ENCODE measurements around the gene ST6GALNAC3.

Gene ST6GALNAC3

DNA sequence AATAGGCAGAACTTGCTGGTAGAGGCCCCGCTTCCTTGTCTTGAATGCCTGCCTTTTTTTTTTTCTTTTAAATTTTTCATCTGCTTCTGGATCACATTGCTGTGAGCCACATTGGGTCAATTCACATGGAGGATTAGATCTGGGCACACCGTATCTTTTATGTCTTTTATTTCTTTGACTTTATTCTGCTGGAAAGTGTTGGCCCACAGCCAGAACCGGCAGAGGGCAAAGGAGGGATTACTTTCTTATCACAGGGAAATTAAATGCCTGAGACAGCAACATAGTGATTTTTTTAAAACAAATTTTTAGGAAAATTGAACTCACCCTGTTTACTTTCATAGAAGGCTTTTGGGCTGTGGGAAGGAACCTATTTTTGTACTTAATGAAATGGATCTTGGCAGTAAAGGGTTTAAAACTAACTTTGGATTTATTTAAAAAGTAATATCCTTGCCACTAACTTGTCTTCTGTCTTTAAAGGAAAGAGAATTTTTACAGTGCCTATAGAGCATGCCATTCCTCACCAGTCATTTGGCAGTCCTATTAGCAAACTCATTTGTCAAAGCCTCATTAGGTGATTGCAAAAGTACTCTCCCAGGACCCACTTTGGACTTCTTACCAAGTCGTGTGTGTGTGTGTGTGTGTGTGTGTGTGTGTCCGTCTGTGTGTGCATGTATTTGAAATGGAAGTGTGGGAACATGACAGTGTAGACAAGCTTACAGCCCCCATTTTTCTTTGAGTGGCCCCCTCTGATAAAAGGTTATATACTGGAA lies 68.4 kb downstream of the ST6GALNAC3 start:
- no peak for DNase-seq (ENCODE audit: extremely low spot score)
- CTCF ChIA-PET: no interaction called here
- no peak for TF ChIP-seq HDGF (IDR thresholded peaks at IDR 0.05; ENCODE audit: borderline replicate concordance)
- no peak for TF ChIP-seq ZNF384 (IDR thresholded peaks at IDR 0.05)
- TF ChIP-seq ELF4 (IDR thresholded peaks at IDR 0.05): no peak
- no peak for TF ChIP-seq SUZ12 (IDR thresholded peaks at IDR 0.05)
- no peak for TF ChIP-seq ARNT (IDR thresholded peaks at IDR 0.05)
- TF ChIP-seq NFRKB (IDR thresholded peaks at IDR 0.05): no peak
- no peak for TF ChIP-seq FOXM1 (IDR thresholded peaks at IDR 0.05; ENCODE audit: borderline replicate concordance)
- TF ChIP-seq, protein P1, sequence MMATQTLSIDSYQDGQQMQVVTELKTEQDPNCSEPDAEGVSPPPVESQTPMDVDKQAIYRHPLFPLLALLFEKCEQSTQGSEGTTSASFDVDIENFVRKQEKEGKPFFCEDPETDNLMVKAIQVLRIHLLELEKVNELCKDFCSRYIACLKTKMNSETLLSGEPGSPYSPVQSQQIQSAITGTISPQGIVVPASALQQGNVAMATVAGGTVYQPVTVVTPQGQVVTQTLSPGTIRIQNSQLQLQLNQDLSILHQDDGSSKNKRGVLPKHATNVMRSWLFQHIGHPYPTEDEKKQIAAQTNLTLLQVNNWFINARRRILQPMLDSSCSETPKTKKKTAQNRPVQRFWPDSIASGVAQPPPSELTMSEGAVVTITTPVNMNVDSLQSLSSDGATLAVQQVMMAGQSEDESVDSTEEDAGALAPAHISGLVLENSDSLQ (IDR thresholded peaks at IDR 0.05): no peak
- TF ChIP-seq FOXK2 (IDR thresholded peaks at IDR 0.05): no peak
- TF ChIP-seq TARDBP (IDR thresholded peaks at IDR 0.05): no peak
- no peak for TF ChIP-seq L3MBTL2 (conservative IDR thresholded peaks at IDR 0.05)
- no peak for TF ChIP-seq FOXA1 (IDR thresholded peaks at IDR 0.05)
- no peak for TF ChIP-seq BHLHE40 (IDR thresholded peaks at IDR 0.05; ENCODE audit: borderline replicate concordance)
- no peak for TF ChIP-seq SP1 (IDR thresholded peaks at IDR 0.05)
- no peak for TF ChIP-seq CTBP1 (IDR thresholded peaks at IDR 0.05; ENCODE audit: borderline replicate concordance)
- TF ChIP-seq LEF1 (IDR thresholded peaks at IDR 0.05; ENCODE audit: borderline replicate concordance): no peak
- POLR2A ChIA-PET: no interaction called here

DNA sequence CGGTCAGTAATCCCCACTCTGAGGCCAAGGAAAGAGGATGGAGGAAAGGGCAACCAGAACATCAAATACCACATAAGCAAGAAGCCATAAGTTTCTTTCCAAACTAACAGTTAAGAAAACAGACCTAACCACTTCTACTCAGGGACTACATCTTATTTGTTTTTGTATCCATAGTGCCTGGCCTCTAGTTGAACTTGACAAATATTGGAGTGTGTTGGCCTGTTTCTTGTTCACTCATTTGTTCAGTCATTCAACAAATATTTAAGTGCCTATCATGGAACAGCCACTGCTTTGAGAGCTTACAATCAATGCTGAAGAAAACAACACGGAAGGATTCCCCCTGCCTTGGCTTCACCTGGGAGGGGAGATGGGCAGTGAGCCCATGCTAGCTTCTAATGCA lies 69.7 kb downstream of the ST6GALNAC3 start:
- ChIA-PET POLR2A (no interaction called here), CTCF (no interaction called here)
- DNase-seq (ENCODE audit: extremely low spot score): no peak
- TF ChIP-seq NFRKB (IDR thresholded peaks at IDR 0.05) (no peak), ELF4 (IDR thresholded peaks at IDR 0.05) (no peak), ZNF384 (IDR thresholded peaks at IDR 0.05) (no peak), SUZ12 (IDR thresholded peaks at IDR 0.05) (no peak), TARDBP (IDR thresholded peaks at IDR 0.05) (no peak), HDGF (IDR thresholded peaks at IDR 0.05; ENCODE audit: borderline replicate concordance) (no peak), ARNT (IDR thresholded peaks at IDR 0.05) (no peak), FOXK2 (IDR thresholded peaks at IDR 0.05) (no peak), CTBP1 (IDR thresholded peaks at IDR 0.05; ENCODE audit: borderline replicate concordance) (no peak), SP1 (IDR thresholded peaks at IDR 0.05) (no peak), FOXM1 (IDR thresholded peaks at IDR 0.05; ENCODE audit: borderline replicate concordance) (no peak), FOXA1 (IDR thresholded peaks at IDR 0.05) (no peak), LEF1 (IDR thresholded peaks at IDR 0.05; ENCODE audit: borderline replicate concordance) (no peak), BHLHE40 (IDR thresholded peaks at IDR 0.05; ENCODE audit: borderline replicate concordance) (no peak), L3MBTL2 (conservative IDR thresholded peaks at IDR 0.05) (no peak)
- TF ChIP-seq, protein P1 (IDR thresholded peaks at IDR 0.05): no peak

DNA sequence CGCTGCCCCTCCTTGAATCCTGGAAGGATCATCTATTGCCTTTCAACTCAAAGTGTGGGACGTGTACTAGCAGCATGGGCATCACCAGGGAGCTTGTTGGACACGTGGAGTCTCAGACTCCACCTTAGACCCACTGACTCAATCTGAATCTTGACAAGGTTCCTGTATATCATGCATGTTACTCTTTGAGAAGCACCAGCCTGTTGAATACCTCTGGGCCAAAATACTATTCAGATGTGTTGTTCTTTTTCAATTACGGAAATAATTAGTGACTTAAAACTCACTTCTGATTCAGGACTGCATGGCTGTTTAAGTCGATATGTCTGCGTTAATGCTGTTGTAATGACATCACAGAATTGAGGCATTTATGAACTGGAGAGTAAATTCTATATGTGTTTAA lies 70.8 kb downstream of the ST6GALNAC3 start:
- POLR2A ChIA-PET: no interaction called here
- TF ChIP-seq SP1 (IDR thresholded peaks at IDR 0.05) (no peak), FOXM1 (IDR thresholded peaks at IDR 0.05; ENCODE audit: borderline replicate concordance) (no peak), CTBP1 (IDR thresholded peaks at IDR 0.05; ENCODE audit: borderline replicate concordance) (no peak), ZNF384 (IDR thresholded peaks at IDR 0.05) (no peak), FOXK2 (IDR thresholded peaks at IDR 0.05) (no peak), TARDBP (IDR thresholded peaks at IDR 0.05) (no peak), NFRKB (IDR thresholded peaks at IDR 0.05) (no peak), SUZ12 (IDR thresholded peaks at IDR 0.05) (no peak), BHLHE40 (IDR thresholded peaks at IDR 0.05; ENCODE audit: borderline replicate concordance) (no peak), HDGF (IDR thresholded peaks at IDR 0.05; ENCODE audit: borderline replicate concordance) (no peak), ARNT (IDR thresholded peaks at IDR 0.05) (no peak), L3MBTL2 (conservative IDR thresholded peaks at IDR 0.05) (no peak)
- TF ChIP-seq, protein P1 (IDR thresholded peaks at IDR 0.05): no peak; the same call in 1 of the 2 replicates
- no peak for DNase-seq (ENCODE audit: extremely low spot score)
- CTCF ChIA-PET: no interaction called here

DNA sequence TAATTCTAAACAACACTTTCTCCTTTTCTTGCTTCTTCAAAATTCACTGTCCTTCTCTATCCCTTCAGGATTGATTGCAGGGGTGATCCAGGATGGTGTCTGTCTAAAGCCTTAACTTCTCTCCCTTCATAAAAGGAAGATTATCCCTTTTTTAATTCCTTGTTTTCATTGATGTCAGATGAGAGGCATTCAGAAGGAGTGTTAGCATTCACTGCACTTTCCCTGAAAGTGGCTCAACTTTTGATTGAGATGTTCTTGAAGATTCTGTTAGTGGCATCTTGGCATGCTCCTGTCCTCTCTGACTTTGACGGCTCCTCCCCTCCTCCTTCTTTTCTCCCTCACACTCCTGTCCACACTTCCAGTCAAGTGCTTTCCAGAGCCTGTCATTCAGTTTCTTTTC lies 71.6 kb downstream of the ST6GALNAC3 start:
- CTCF ChIA-PET: no interaction called here
- TF ChIP-seq, protein P1 (IDR thresholded peaks at IDR 0.05): no peak
- TF ChIP-seq FOXK2 (IDR thresholded peaks at IDR 0.05) (no peak), NFRKB (IDR thresholded peaks at IDR 0.05) (no peak), FOXA1 (IDR thresholded peaks at IDR 0.05) (no peak), ARNT (IDR thresholded peaks at IDR 0.05) (no peak), HDGF (IDR thresholded peaks at IDR 0.05; ENCODE audit: borderline replicate concordance) (no peak), TARDBP (IDR thresholded peaks at IDR 0.05) (no peak), L3MBTL2 (conservative IDR thresholded peaks at IDR 0.05) (no peak), ELF4 (IDR thresholded peaks at IDR 0.05) (no peak), FOXM1 (IDR thresholded peaks at IDR 0.05; ENCODE audit: borderline replicate concordance) (no peak), SUZ12 (IDR thresholded peaks at IDR 0.05) (no peak), CTBP1 (IDR thresholded peaks at IDR 0.05; ENCODE audit: borderline replicate concordance) (no peak)
- POLR2A ChIA-PET: no interaction called here
- DNase-seq (ENCODE audit: extremely low spot score): no peak

DNA sequence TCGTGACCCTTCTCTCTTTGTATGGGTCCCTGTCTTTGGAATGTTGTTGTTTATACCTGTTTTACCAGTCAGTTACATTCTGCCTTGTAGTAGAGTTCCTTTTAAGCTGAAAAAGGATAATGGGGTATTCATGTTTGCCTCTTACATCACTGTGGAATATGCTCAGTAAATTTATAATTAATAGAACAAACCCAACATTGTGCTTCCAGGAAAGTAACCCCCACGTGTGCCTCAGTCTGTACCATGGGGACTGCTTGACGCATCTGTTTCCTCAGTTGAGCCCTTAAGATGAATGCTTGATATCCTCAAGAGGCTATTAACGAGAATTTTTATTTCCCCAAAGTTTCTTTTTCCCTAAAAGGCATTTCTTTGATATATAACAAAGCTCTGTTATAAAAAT lies 73.4 kb downstream of the ST6GALNAC3 start:
- ChIA-PET CTCF (no interaction called here), POLR2A (no interaction called here)
- DNase-seq (ENCODE audit: extremely low spot score): no peak
- TF ChIP-seq SUZ12 (IDR thresholded peaks at IDR 0.05) (no peak), ARNT (IDR thresholded peaks at IDR 0.05) (no peak), CTBP1 (IDR thresholded peaks at IDR 0.05; ENCODE audit: borderline replicate concordance) (no peak), ELF4 (IDR thresholded peaks at IDR 0.05) (no peak), HDGF (IDR thresholded peaks at IDR 0.05; ENCODE audit: borderline replicate concordance) (no peak), BHLHE40 (IDR thresholded peaks at IDR 0.05; ENCODE audit: borderline replicate concordance) (no peak), FOXK2 (IDR thresholded peaks at IDR 0.05) (no peak), L3MBTL2 (conservative IDR thresholded peaks at IDR 0.05) (no peak), ZNF384 (IDR thresholded peaks at IDR 0.05) (no peak), SP1 (IDR thresholded peaks at IDR 0.05) (no peak), TARDBP (IDR thresholded peaks at IDR 0.05) (no peak)
- TF ChIP-seq, protein P1 (IDR thresholded peaks at IDR 0.05): no peak

Measured in HEK293T (cell line).